ENCODE measurements around the gene GPC6. TPM values are rescaled to one million over a fixed set of nuclear protein-coding genes. Genes with fewer than 3 reads are reported as not detected.

Gene GPC6
- total and polyA plus RNA-seq, 9 of the 15 experiments (the other 6 are each of a cell fraction or from before 2014, with no cell fraction given), result under 0.01 to 0.20 (median 0.01) TPM; not detected in 4

- Histone ChIP-seq H3K79me2 (ENCODE audit: control insufficient read depth, insufficient read depth, low read length) (no peaks in the 10 kb centered on the region), H3K4me1 (replicated peaks in 1 of 2; ENCODE audit: control insufficient read depth in 2 of 2, insufficient read depth in 2 of 2, low read length in 2 of 2) (no peaks in the 10 kb centered on the region), H3K27me3 (ENCODE audit: control insufficient read depth in 2 of 2, insufficient read depth in 2 of 2, low read length in 2 of 2) (no peaks in the 10 kb centered on the region), H3K9me3 (replicated peaks; ENCODE audit: control insufficient read depth, insufficient read depth, low read depth, low read length) (no peaks in the 10 kb centered on the region), H4K20me1 (replicated peaks; ENCODE audit: control insufficient read depth, insufficient read depth, low read length) (no peaks in the 10 kb centered on the region), H3K4me2 (ENCODE audit: insufficient read depth, low read length) (no peak overlapping the region), H3K36me3 (ENCODE audit: control insufficient read depth, insufficient read depth, low read length) (no peaks in the 10 kb centered on the region), H2AFZ (ENCODE audit: low read depth, low read length) (no peak overlapping the region), H3K4me3 (no peak overlapping the region), H3K9ac (ENCODE audit: insufficient read depth in 1 of 2, low read depth in 2 of 2, low read length in 2 of 2) (no peak overlapping the region), H3K9me1 (ENCODE audit: control insufficient read depth, insufficient read depth, low read length) (no peaks in the 10 kb centered on the region), H3K27ac (ENCODE audit: extremely low read depth, low read depth, low read length) (no peak overlapping the region)
- intact Hi-C loops (cut with micrococcal nuclease) (no loop called here), in situ Hi-C loops (cut with MboI) (no loop called here)
- FAIRE-seq (no peak), DNase-seq (ENCODE audit: extremely low read depth in 1 of 4, low spot score in 3 of 4) (no peak), ATAC-seq (no peak)
- ChIA-PET POLR2A (no interaction called here), CTCF (ENCODE audit: low intra/inter-chr PET ratio) (no interaction called here)
- WGBS (ENCODE audit: insufficient coverage, low coverage, missing lambda C conversion rate), result 0% methylated on average over 5 of the region's 5 CpGs
- BruUV-seq (replicated peaks), result no TSS peak
- TF ChIP-seq DMBX1 (CRISPR knock-in tag; IDR thresholded peaks at IDR 0.05; ENCODE audit: borderline replicate concordance) (no peak), GABPB1 (CRISPR knock-in tag; IDR thresholded peaks at IDR 0.05) (no peak), ZNF134 (CRISPR knock-in tag; conservative IDR thresholded peaks at IDR 0.05) (no peak), ZNF3 (CRISPR knock-in tag; IDR thresholded peaks at IDR 0.05) (no peak), CGGBP1 (CRISPR knock-in tag; IDR thresholded peaks at IDR 0.05) (no peak), ETS1 (conservative IDR thresholded peaks at IDR 0.05; ENCODE audit: control insufficient read depth, low read depth, low read length) (no peak), FOXP4 (CRISPR knock-in tag; IDR thresholded peaks at IDR 0.05; ENCODE audit: borderline replicate concordance) (no peak), ZNF444 (CRISPR knock-in tag; IDR thresholded peaks at IDR 0.05) (no peak), CCAR2 (IDR thresholded peaks at IDR 0.05; ENCODE audit: low read depth, low read length) (no peak), CBFA2T3 (IDR thresholded peaks at IDR 0.05) (no peak), AFF1 (IDR thresholded peaks at IDR 0.05; ENCODE audit: low read depth in 1 of 2, partially characterized antibody in 2 of 2) (no peak), ZNF707 (CRISPR knock-in tag; conservative IDR thresholded peaks at IDR 0.05) (no peak), POLR2B (IDR thresholded peaks at IDR 0.05; ENCODE audit: low read depth, partially characterized antibody) (no peak)
Observed at GRCh38 chr13:93982179-93982918, 755.7 kb downstream of the GPC6 start.
